ENCODE measurements around the gene RMI2.
A peak's percentile ranks its signal among the peaks of the same experiment; 100 is the strongest.
"Not testable (repeated sequence)": the region's sequence is repeated elsewhere in the genome, so short reads cannot be mapped to it uniquely, and the experiment has no call there.

Gene RMI2

DNA sequence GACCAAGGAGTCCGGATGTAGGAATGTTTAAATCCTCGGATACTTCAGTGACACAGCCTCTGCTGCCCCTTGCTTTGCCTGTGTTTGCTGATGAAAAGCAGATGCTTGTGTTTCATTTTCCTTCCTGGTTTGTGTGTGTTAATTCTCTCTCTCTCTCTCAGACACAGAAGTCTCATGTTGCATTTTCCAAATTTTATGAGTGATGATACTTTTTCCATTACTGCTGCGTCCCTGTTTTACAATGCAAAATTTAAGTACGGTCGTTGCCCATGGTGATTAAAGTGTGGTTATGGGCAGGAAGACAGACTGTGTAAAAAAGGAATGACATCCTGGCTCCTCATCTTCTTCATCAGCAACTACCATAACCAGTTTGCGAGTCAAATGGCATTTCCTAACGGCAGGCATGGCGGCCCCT lies 5.7 kb downstream of the RMI2 start:
- no peak for DNase-seq (ENCODE audit: low read depth in 1 of 2, low spot score in 1 of 2)

DNA sequence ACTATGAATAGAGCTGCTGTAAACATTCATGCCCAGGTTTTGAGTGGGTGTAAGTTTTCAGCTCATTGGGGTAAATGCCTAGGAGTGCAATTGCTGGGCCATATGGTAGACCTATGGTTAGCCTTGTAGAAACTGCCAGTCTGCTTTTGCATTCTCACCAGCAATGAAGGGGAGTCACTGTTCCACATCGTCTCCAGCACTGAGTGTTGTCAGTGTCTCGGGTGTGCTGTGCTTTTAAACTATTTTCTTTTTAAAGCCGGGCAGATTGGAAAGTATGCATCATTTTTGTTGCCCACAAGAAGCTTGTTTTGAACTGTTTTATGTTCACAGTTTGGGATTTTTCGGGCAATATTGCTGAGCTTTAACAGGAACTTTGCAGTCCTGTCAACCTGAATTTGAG lies 7.9 kb downstream of the RMI2 start:
- no peak for DNase-seq (ENCODE audit: low read depth in 1 of 2, low spot score in 1 of 2)

DNA sequence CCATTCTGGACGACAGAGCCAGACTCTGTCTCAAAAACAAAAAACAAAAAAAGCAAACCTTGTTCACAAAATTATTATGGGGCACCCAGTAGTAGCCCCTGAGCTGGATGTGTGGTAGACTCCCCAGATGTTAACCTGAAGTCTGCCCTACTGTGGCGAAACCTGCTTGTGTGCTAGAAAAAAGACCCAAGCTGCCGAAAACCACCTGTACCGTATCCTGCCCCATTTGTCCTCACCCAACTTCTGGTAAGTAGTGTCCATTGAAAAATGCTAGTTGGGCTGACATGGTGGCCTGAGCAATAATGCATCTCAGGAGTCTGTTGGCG lies 9.1 kb downstream of the RMI2 start:
- no peak for DNase-seq (ENCODE audit: low read depth in 1 of 2, low spot score in 1 of 2)

DNA sequence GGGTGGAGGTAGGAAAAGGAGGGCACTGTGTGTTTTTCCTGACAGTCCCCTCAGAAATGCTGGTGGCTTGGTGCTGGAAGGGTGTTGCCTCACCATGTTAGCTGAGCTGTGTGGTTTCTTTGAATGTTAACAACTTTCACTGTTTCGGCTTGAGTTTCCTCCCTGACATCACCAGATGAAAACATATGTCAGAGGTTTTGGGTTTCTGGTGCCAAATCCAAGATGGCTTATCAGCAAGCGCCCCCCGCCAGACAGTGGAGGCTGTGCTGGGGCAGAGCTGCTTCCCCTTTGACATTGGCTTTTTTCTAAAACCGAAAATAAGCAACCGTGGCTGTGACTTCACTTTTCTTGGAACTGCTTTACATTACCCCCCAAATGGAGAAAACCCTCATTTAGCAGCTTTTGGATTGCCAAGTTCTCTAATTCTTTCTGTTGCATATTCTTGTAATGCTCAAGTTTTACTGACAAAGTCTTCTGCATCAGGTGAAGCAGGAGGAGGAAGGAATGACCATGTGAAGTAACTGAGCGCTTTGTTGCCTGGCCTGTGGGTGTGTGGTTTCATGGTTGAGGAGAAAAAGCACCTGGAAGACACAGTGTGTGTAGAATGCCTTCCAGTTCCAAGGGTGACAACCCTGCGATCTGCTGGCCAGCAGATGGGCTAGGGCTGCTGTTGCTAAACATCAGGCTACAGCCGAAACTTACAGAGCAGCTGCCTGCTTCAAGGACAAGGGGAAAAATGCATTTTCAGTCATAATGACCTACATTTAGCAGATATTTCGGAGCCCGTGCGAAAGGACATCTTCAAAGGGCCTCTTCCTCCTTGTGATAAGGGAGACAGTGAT lies 9.7 kb downstream of the RMI2 start:
- peak; percentile 39 to 43 for DNase-seq (ENCODE audit: low read depth in 1 of 2, low spot score in 1 of 2)

DNA sequence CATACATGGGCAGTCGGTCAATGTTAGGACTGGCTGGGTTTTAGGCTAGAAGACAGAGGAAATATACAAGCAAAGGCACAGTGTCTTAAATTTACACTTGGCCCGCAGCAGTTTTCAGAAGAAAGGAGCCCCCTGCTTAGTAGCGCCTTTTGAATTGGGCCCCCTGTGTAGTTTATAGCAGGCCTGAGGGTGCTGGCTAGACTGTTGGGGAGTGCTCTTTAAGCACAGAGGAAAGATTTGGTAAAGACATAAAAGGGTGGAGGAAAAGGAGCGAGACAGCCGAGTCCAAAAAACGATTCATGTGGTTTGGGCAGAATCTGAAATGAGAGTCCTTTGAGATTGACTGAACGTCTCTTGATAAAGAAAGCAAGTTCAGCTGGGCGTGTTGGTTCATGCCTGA lies 10.6 kb downstream of the RMI2 start:
- no peak for DNase-seq (ENCODE audit: low read depth in 1 of 2, low spot score in 1 of 2)

DNA sequence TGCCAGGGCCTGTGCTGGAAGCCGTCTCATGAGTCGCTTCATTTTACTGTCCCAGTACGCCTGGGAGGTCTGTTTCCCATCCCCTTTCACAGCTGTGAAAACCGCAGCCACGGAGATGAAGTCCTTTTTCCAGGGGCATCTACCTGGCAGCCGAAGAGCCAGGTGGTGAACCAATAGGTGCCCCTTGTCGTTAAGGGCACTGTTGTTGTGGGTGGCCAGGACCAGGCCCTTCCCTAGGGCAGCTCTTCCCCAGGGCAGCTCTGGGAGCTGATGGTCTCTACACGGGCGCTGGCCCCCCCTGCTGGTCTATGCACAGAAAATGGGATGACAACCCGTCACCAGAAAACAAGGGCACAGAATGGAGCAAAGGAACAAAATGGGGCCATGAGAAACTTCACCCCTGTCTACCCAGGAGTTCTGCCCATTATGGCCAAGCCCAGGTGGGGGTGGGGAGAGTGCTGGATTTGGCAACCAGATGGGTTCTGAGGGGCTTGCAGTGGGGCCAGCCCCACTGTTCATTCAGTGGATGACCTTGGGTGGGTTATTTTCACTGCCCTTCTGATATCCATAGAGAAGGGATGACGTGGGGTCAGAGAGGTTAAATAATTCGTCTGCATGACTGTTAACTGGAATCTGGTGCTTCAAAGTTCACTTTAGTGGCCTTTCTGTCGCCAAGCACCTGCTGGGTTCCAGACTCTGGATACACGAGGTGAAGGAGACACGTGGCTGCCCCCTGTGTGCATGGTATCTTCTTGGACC lies 11.5 kb downstream of the RMI2 start:
- peak; percentile 21 to 41 for DNase-seq (ENCODE audit: low read depth in 1 of 2, low spot score in 1 of 2)

DNA sequence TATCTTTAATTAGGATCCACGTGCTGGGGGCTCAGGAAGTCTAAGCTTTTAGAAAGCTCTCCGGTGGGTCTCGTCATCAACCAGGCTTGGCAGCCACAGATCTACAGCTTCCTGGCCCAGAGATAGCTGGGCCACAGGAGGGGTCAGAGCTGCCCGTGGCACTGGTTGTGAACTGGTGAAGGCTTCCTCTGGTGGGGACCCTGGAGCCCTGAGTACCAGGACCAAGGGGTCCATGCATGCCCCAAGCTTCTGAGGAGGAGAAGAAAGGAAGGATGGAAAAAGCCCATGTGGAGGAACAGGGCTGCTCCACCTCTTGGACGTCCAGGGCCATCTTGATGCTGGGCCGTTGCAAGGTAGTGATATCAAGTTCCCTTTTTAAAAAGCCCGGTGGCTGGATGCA lies 13.3 kb downstream of the RMI2 start:
- no peak for DNase-seq (ENCODE audit: low read depth in 1 of 2, low spot score in 1 of 2)

DNA sequence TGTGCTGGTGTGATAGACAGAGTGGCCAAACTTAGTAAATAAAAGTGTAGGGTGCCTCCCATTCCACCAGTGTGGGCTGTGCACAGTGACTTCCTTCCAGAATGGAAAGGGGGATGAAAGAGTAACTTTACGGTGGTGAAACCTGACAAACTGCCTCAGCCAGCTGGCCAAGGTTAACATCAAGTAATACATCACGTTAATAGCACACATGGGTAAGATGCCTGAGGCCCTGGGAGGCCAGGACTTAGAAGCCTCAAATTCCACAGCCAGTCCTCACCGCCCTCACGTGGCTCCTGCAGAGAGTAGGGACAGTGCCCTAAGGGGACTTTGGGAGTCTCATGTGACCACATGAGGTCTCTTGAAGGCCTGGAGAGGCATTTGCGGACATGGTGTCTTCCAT lies 14.1 kb downstream of the RMI2 start:
- no peak for DNase-seq (ENCODE audit: low read depth in 1 of 2, low spot score in 1 of 2)

DNA sequence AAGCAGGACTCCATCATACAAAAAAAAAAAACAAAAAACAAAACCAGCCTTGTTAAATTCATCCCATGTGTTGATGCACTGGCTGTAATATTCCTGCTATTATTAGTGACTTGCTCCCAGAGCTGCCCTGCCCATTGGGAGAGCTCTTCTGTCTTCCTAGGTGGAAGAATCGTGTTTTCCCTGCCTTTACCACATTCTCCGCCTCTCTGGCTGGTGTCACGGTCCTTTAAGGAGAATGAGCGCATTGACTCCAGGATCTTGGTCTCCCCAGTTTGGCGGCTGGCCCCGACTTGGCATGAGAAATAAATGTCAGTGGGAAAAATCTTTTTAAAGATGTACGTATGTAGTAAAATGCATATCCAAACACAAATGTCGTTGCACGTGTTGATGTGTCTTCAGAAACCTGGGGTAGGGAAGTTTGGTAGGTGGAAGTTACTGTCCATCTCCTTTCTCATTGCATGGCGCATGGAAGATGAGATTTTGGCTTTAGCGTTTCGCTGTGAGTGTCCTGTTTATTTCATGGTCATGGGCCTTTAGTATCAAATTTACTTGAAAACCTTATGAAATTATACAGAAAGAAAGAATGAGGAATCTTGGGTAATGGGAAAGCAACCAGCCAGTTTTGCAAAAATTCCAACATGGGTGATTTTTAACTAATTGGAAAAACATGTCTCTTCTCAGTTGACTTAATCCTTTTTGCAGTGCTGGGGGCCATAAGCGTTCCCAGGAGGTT lies 15.5 kb downstream of the RMI2 start:
- no peak for DNase-seq (ENCODE audit: low read depth in 1 of 2, low spot score in 1 of 2)

DNA sequence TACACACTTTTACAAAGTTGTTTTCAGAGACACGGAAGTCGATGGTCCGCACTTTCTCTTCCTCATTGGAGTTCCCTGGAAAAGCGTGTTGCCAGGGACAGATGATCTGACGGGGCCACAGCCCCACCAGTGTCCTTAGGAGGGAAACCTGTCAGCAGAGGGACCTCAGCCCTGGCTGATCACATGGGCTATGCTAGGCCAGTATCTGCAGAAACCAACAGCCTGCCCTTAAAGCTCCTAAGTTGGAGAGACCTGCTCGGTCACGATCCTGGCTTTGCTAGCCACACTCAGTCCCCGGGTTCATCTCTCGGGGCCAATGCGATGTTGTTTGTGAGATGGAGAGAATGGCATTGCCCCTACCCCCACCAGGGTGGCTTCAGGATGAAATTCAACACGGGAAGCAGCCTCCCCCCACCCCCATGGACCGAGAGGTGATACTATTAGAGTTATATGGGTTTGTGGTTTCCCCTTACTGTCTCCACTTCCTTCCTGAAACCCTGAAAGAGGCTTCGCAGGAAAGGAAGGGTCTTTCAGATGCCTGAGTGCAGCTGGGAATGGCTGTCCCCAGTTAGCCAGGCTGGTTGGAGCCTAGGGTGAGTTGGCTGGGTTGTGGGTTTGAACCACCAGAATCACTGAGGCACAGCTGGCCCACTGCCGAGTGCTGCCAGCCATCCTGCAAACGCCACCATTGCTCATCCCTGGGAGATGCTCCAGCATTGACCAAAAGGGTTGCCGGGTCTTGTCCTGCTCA lies 16.6 kb downstream of the RMI2 start:
- no peak for DNase-seq (ENCODE audit: low read depth in 1 of 2, low spot score in 1 of 2)

DNA sequence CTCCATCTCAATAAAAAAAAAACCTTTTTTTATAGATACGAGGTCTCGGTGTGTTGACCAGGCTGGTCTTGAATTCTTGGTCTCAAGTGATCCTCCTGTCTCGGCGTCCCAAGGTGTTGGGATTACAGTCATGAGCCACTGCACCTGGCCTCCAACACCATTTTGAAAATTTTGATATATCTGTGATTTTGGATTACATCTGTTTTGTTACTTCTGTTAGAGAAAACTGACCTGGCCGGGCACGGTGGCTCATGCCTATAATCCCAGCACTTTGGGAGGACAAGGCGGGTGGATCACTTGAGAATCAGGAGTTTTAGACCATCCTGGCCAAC lies 18.6 kb downstream of the RMI2 start:
- DNase-seq (ENCODE audit: low read depth in 1 of 2, low spot score in 1 of 2): no peak

DNA sequence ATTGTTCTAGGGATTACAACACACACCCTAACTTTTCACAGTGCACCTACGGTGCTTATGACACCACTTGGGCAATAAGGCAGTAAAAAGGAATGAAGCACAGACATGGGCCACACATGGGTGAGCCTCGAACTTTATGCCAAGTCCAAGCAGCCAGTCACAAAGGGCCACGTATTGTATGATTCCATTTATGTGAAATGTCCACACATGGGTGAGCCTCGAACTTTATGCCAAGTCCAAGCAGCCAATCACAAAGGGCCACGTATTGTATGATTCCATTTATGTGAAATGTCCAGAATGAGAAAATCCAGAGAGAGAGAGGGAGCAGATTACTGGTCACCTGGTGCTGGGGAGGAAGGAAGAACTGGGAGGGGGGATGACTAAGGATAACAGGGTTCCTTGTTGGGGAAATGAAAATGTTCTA lies 22.2 kb downstream of the RMI2 start:
- no peak for DNase-seq (ENCODE audit: low read depth in 1 of 2, low spot score in 1 of 2)

DNA sequence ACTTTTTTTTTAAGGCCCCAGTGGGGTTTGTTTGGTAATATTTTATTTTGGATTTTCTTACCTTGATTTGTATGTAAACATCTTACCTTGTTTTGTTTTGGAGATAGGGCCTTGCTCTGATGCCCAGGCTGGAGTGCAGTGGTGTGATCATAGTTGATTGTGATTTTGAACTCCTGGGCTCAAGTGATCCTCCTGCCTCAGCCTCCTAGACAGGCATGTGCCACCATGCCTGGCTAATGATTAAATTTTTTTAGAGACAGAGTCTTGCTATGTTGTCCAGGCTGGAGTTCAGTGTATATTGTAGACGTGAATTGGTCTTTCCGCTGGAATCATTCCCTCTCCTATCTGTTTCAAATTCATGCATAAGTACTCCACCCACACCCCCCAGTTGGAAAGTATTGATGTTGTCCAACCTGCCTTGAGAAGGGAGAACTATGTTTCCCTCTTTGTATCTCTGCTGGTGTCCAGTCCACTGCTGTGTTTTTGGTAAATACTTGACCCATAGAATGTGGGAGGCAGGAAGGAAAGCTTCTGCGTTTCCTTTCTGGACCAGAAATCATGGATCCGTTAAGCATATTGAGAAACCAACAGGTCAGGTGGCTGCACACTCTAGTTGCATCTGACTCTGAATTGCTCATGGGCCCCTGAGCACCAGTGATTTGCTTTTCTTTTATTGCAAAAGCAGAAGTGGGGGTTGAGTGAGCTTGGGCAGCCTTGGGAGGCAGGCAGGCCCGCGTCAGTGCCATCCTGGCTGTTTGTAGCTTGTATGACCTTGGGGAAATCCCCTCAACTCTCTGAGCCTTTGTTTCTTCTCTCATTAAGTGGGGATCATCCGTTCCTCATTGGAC lies 25.0 kb downstream of the RMI2 start:
- no peak for DNase-seq (ENCODE audit: low read depth in 1 of 2, low spot score in 1 of 2)

DNA sequence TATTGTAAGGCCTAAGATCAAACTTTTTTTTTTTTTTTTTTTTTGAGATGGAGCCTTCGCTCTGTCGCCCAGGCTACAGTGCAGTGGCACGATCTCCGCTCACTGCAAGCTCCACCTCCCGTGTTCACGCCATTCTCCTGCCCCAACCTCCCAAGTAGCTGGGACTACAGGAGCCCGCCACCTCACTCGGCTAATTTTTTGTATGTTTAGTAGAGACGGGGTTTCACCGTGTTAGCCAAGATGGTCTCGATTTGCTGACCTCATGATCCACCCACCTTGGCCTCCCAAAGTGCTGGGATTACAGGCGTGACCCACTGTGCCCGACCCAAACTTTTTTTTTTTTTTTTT lies 25.6 kb downstream of the RMI2 start:
- not testable (repeated sequence) for DNase-seq (ENCODE audit: low read depth in 1 of 2, low spot score in 1 of 2)

DNA sequence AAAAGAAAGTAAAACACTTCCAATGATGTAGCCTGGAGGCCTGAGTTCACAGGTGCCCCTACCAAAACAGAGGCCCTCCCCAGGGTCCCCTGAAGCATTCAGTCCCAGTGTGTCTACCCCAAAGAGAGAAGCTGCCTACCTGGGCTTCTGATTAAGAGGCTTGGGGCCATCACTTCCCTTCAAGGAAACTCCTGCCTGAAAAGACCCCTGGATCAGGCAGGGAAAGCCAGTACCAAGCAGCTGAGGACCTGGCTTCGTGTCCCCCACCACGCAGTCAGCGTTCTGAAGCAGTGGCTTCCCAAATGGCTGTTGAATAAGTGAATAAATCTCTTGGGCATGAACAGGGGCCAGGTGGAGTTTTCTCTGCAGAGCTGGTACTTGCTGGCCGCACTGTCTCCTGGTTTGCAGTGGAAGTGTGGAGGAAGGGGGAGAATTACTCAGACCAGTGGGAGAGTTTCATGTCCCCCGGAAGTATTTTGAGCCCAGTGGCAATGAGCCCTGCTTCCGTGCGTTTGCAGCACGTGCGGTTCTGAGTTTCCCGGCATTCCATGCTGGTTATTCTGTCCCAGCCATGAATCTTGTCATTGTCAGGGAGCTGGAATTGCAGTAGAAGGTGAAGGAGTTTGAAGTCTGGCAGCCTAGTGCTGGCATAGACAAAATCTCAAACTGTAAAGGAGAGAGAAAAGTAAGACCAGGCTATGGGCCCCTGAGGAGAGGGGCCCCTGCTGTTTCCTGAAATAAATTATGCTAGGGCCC lies 27.0 kb downstream of the RMI2 start:
- no peak for DNase-seq (ENCODE audit: low read depth in 1 of 2, low spot score in 1 of 2)

DNA sequence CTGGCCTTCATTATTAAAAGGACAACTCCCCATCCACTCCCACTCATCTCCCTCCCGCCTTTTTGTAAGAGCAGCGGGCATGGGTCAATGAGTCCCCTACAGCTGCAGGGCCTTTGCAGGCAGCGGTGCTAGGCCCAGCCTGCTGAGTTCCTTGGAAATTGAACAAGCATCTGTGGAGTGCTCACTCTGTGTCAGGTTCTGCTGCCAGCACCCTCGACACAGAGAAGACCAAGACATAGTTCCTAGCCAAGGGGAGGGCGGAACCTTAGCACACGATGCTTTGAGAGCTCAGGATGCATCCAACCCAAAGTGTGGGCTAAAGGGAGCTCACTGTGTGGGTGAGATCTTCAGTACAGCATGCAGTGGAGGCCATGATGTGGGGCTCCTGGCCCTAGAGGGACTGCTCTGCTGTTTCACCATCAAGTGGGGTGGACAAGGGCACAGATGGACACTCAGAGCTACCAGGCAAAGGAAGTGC lies 27.6 kb downstream of the RMI2 start:
- DNase-seq (ENCODE audit: low read depth in 1 of 2, low spot score in 1 of 2): no peak

DNA sequence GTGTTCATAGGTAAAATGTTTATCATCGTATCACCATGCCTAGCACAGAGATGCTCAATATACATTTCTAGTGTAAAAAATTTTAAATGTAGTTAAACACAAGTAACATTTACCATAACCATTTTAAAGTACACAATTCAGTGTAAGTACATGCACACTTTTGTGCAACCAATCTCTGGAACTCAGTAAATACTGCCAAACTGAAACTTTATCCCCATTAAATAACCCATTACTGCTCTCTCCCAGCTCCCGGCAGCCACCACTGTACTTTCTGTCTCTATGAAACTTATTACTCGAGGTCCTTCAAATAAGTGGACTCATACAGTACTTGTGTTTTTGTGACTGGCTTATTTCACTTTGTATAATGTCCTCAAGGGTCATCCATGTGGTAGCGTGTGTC lies 29.0 kb downstream of the RMI2 start:
- no peak for DNase-seq (ENCODE audit: low read depth in 1 of 2, low spot score in 1 of 2)

DNA sequence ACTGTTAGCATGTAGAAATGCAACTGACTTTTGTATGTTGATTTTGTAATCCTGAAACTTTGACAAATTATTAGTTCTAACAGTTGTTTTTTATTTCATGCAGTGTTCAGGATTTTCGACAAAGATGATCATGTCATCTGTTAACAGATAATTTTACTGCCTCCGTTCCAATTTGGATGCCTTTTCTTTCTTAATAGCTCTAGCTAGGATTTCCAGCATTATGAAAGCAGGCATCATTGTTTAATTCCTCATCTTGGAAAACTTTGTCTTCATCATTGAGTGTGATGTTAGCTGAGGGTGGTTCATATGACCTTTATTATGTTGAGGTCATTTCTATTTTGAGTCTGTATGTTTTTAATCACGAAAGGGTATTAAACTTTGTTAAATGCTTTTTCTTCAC lies 31.9 kb downstream of the RMI2 start:
- no peak for DNase-seq (ENCODE audit: low read depth in 1 of 2, low spot score in 1 of 2)

DNA sequence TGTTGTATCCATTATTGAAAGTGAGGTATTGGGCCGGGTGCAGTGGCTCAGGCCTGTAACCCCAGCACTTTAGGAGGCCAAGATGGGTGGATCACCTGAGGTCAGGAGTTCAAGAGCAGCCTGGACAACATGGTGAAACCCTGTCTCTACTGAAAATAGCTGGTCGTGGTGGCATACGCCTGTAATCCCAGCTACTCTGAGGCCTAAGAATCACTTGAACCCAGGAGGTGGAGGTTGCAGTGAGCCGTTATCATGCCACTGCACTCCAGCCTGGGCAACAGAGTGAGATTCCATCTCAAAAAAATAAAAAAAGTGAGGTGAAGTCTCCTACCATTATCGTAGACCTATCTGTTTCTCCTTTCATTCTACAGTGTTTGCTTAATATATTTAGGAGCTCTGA lies 33.7 kb downstream of the RMI2 start:
- not testable (repeated sequence) for DNase-seq (ENCODE audit: low read depth in 1 of 2, low spot score in 1 of 2)

DNA sequence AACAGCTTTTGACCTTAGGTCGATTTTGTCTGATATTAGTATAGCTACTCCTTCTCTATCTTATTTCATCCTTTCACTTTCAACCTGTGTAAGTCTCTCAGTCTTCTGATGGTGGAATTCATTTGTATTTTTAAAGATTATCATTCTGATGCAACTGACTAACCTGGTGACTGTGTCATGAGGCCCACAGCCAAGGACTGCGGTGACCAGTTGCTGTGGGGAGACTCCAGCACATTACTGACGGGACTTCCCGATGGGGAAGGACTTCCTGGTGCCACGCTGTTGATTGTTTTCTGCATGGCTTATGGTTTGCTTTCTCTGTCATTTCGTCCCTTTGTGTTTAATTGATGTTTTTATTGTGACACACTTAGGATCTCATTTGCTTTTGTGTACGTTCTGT lies 34.2 kb downstream of the RMI2 start:
- no peak for DNase-seq (ENCODE audit: low read depth in 1 of 2, low spot score in 1 of 2)
